HepG2 (cell line): Measurements from ENCODE around the gene KCNG4. TPM values are rescaled to one million over a fixed set of nuclear protein-coding genes. Genes with fewer than 3 reads are reported as not detected.

Source experiments
- ATAC-seq: fragments of 200-7000 bp; cut with Tn5 transposase; 3 replicates; pipeline ENCODE4 v1.9.1; 2020; ENCODE audit warnings: mild to moderate bottlenecking, moderate library complexity
- BruUV-seq: library from RNA; stranded (reverse); fragments of 400-500 nt; replicated peaks from 2 replicates; lab custom pipeline; 2021; lab: Mats Ljungman, UMichigan
- CTCF ChIA-PET: fragments of 300-600 bp; formaldehyde crosslinking; extraction: SDS; loops from one replicate; lab custom pipeline; 2021; ENCODE audit warnings: low total read pairs, inconsistent platforms, low intra/inter-chr PET ratio; lab: Yijun Ruan, JAX
- POLR2A ChIA-PET: fragments of 350-600 bp; sonication (Branson Sonifier 250); formaldehyde crosslinking; loops from one replicate; lab custom pipeline; 2020; ENCODE audit warnings: antibody characterized with exemption, inconsistent platforms; lab: Yijun Ruan, JAX
- DNase-seq: peaks from one replicate; pipeline ENCODE4 v3.0.0-alpha.2; 2015; ENCODE audit warnings: low spot score
- FAIRE-seq: peaks from 3 replicates; lab custom pipeline; 2011; peaks lifted over from hg19 to GRCh38; lab: Jason Lieb, UNC
- H2AFZ ChIP-seq: one replicate; pipeline ENCODE4 v1.6.1; 2011; ENCODE audit warnings: low read length, inconsistent platforms
- H3K27ac ChIP-seq: fragments of 300-600 bp; 3 replicates; pipeline ENCODE4 v1.8.0; 2011; ENCODE audit warnings: mixed run types, mild to moderate bottlenecking, mixed read lengths, low read length, inconsistent platforms; ENCODE audit not compliant: insufficient read depth; ENCODE audit errors: extremely low read length
- H3K27me3 ChIP-seq, 2 experiments: fragments of 200-600 bp in 1 of 2; 2 replicates in 1 of 2; 3 replicates in 1 of 2; pipeline versions ENCODE4 v1.6.0 to v1.8.0; 2011; ENCODE audit warnings: low read length in 2 of 2, mild to moderate bottlenecking in 2 of 2, moderate library complexity in 2 of 2, inconsistent platforms in 1 of 2; ENCODE audit not compliant: insufficient read depth in 2 of 2, control insufficient read depth in 1 of 2
- H3K36me3 ChIP-seq, 2 experiments: fragments of 200-600 bp in 1 of 2; replicated peaks in 1 of 2; 2 replicates in 1 of 2; 3 replicates in 1 of 2; pipeline versions ENCODE4 v1.5.1 to v1.8.0; 2011; ENCODE audit warnings: low read length in 2 of 2, inconsistent platforms in 1 of 2; ENCODE audit not compliant: insufficient read depth in 2 of 2, control insufficient read depth in 1 of 2
- H3K4me1 ChIP-seq: 2 replicates; pipeline ENCODE4 v1.5.1; 2012; ENCODE audit warnings: low read length, inconsistent platforms; ENCODE audit not compliant: insufficient read depth
- H3K4me2 ChIP-seq: 2 replicates; pipeline ENCODE4 v1.6.0; 2011; ENCODE audit warnings: low read depth, low read length, inconsistent platforms
- H3K4me3 ChIP-seq, 3 experiments: fragments of 200-600 bp in 1 of 3; sonication (generic), shearing (Covaris generic) in 1 of 3; replicated peaks in 1 of 3; 2 replicates each; pipeline ENCODE4 v1.5.1; 2011 to 2016; ENCODE audit warnings: low read length in 3 of 3, inconsistent platforms in 2 of 3, low read depth in 2 of 3, mild to moderate bottlenecking in 2 of 3, control low read depth in 1 of 3, mixed read lengths in 1 of 3; ENCODE audit not compliant: insufficient read depth in 1 of 3
- H3K79me2 ChIP-seq: one replicate; pipeline ENCODE4 v1.6.1; 2011; ENCODE audit warnings: low read length, inconsistent platforms; ENCODE audit not compliant: insufficient read depth
- H3K9ac ChIP-seq: 2 replicates; pipeline ENCODE4 v1.6.0; 2011; ENCODE audit warnings: mild to moderate bottlenecking, low read depth, low read length, inconsistent platforms; ENCODE audit not compliant: insufficient read depth
- H3K9me3 ChIP-seq: 2 replicates; pipeline ENCODE4 v1.5.1; 2012; ENCODE audit warnings: mild to moderate bottlenecking, low read length
- H4K20me1 ChIP-seq: 2 replicates; pipeline ENCODE4 v1.6.0; 2011; ENCODE audit warnings: inconsistent platforms, mild to moderate bottlenecking, low read length, moderate library complexity; ENCODE audit not compliant: insufficient read depth
- CEBPB ChIP-seq: IDR thresholded peaks from 2 replicates; pipeline ENCODE4 v1.6.1; 2011; ENCODE audit warnings: low read depth, low read length, improper control_type of control experiment, borderline replicate concordance
- FOSL1 ChIP-seq: sonication (generic); formaldehyde crosslinking; IDR thresholded peaks from 2 replicates; pipeline ENCODE4 v1.9.0; 2021; ENCODE audit warnings: missing genetic modification reagents, borderline replicate concordance
- KLF12 ChIP-seq: sonication (generic); formaldehyde crosslinking; IDR thresholded peaks from 2 replicates; pipeline ENCODE4 v1.4.0; 2020; ENCODE audit warnings: missing genetic modification reagents, borderline replicate concordance
- MYC ChIP-seq: sonication (generic); formaldehyde crosslinking; IDR thresholded peaks from 2 replicates; pipeline ENCODE4 v1.9.0; 2021; ENCODE audit warnings: missing genetic modification reagents, borderline replicate concordance
- NFIC ChIP-seq: IDR thresholded peaks from 2 replicates; pipeline ENCODE4 v1.6.1; 2012; ENCODE audit warnings: mild to moderate bottlenecking, low read length, inconsistent platforms
- PHF5A ChIP-seq: IDR thresholded peaks from one replicate; pipeline ENCODE4 v1.6.1; 2018; ENCODE audit warnings: low read depth, missing genetic modification reagents; ENCODE audit not compliant: unreplicated experiment
- RCOR2 ChIP-seq: IDR thresholded peaks from 2 replicates; pipeline ENCODE4 v1.6.1; 2016; ENCODE audit warnings: missing biosample characterization, missing genetic modification reagents
- SP1 ChIP-seq, 2 experiments: fragments of 450-650 bp in 1 of 2; sonication (generic) in 1 of 2; formaldehyde crosslinking in 1 of 2; IDR thresholded peaks; 2 replicates each; pipeline versions ENCODE4 v1.4.0 to v1.6.1; 2016 to 2020; ENCODE audit warnings: missing genetic modification reagents in 1 of 2
- SRSF9 ChIP-seq: fragments of 200-400 bp; formaldehyde crosslinking; IDR thresholded peaks from 2 replicates; pipeline ENCODE4 v1.6.1; 2018; ENCODE audit warnings: borderline replicate concordance, mild to moderate bottlenecking, low read depth, low read length; ENCODE audit not compliant: insufficient read depth, poor library complexity, severe bottlenecking
- THYN1 ChIP-seq: sonication (generic); formaldehyde crosslinking; IDR thresholded peaks from 2 replicates; pipeline ENCODE4 v1.8.1; 2023; ENCODE audit warnings: low read depth, mild to moderate bottlenecking, moderate library complexity, missing genetic modification reagents, borderline replicate concordance
- ZNF260 ChIP-seq: sonication (generic); formaldehyde crosslinking; IDR thresholded peaks from 2 replicates; pipeline ENCODE4 v1.4.0; 2020; ENCODE audit warnings: missing genetic modification reagents, low read depth, mild to moderate bottlenecking, borderline replicate concordance
- ZNF263 ChIP-seq: sonication (generic); formaldehyde crosslinking; IDR thresholded peaks from 2 replicates; pipeline ENCODE4 v1.4.0; 2020; ENCODE audit warnings: missing genetic modification reagents
- ZNF670 ChIP-seq: sonication (generic); formaldehyde crosslinking; IDR thresholded peaks from 2 replicates; pipeline ENCODE4 v1.8.0; 2022; ENCODE audit warnings: mild to moderate bottlenecking, missing genetic modification reagents, borderline replicate concordance
- ZNF780A ChIP-seq: sonication (generic); formaldehyde crosslinking; IDR thresholded peaks from 2 replicates; pipeline ENCODE4 v1.8.0; 2022; ENCODE audit warnings: mild to moderate bottlenecking, missing genetic modification reagents, moderate library complexity
- WGBS: methylation state at CpG from one replicate; pipeline ENCODE4 v1.1.6; 2017; ENCODE audit warnings: low lambda C conversion rate; 5-methylcytosine and 5-hydroxymethylcytosine counted together
- in situ Hi-C: cut with HindIII; loops from 2 replicates; pipeline ENCODE4 v1.10.0; 2017; ENCODE audit warnings: low pct_unique_long_range_greater_than_20kb; ENCODE audit not compliant: extremely low pct_ligation_motif_present
- intact Hi-C: fragments of 100-400 bp; cut with micrococcal nuclease; formaldehyde crosslinking; loops from one replicate; pipeline ENCODE4 v1.10.0; 2022; ENCODE audit not compliant: unreplicated experiment
- polyA plus RNA-seq, 8 experiments: library from polyadenylated mRNA; depleted of rRNA in 3 of 8; stranded (reverse) in 7 of 8; unstranded in 1 of 8; fragments of >200 nt; fragmentation: Illumina TruSeq in 4 of 8; extraction: Trizol in 4 of 8; gene quantifications; 2 replicates each; pipeline versions ENCODE4 v1.2.1 to v1.2.3, GENCODE V29; 2011 to 2016; ENCODE audit warnings: low read depth in 4 of 8, missing spikeins in 1 of 8, mixed read lengths in 1 of 8; ENCODE audit not compliant: insufficient read depth in 1 of 8
- total RNA-seq, 5 experiments: library from RNA; depleted of rRNA; stranded (reverse); fragments of >200 nt; fragmentation: Illumina TruSeq; extraction: Trizol; gene quantifications; 2 replicates each; pipeline ENCODE4 v1.2.3, GENCODE V29; 2016; ENCODE audit warnings: low read depth in 1 of 5
- TF ChIP-seq, protein P1 (sequence below): fragments of 450-650 bp; IDR thresholded peaks from 2 replicates; pipeline ENCODE4 v1.6.1; 2017; ENCODE audit warnings: mild to moderate bottlenecking
- TF ChIP-seq, protein P2 (sequence below): sonication (generic); formaldehyde crosslinking; IDR thresholded peaks from 2 replicates; pipeline ENCODE4 v1.5.0; 2020; ENCODE audit warnings: mild to moderate bottlenecking, missing genetic modification reagents, moderate library complexity
- TF ChIP-seq, protein P3 (sequence below): IDR thresholded peaks from 2 replicates; pipeline ENCODE4 v1.6.1; 2012; ENCODE audit warnings: low read depth, low read length, improper control_type of control experiment

The KCNG4 gene
- total and polyA plus RNA-seq, 2 of the 13 experiments (the other 11 are each of a cell fraction or from before 2014, with no cell fraction given) = not detected

DNA sequence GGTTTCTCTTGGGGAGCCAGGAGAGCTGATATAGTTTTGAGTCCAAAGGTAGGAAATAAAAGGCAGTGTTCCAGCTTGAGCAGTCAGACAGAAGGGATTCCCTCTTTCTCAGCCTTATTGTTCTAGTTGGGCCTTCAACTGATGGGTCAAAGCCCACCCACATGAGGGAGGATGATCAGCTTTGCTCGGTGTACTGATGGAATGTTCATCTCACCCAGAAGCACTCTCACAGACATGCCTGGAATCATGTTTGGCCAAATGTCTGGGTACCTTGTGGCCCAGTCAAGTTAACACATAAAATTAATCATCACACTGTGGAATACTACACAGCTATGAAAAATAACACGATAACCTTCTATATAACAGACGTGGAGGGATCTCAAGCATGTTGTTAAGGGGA is 23.1 kb upstream of the KCNG4 start (continued):
- TF ChIP-seq, protein P1, sequence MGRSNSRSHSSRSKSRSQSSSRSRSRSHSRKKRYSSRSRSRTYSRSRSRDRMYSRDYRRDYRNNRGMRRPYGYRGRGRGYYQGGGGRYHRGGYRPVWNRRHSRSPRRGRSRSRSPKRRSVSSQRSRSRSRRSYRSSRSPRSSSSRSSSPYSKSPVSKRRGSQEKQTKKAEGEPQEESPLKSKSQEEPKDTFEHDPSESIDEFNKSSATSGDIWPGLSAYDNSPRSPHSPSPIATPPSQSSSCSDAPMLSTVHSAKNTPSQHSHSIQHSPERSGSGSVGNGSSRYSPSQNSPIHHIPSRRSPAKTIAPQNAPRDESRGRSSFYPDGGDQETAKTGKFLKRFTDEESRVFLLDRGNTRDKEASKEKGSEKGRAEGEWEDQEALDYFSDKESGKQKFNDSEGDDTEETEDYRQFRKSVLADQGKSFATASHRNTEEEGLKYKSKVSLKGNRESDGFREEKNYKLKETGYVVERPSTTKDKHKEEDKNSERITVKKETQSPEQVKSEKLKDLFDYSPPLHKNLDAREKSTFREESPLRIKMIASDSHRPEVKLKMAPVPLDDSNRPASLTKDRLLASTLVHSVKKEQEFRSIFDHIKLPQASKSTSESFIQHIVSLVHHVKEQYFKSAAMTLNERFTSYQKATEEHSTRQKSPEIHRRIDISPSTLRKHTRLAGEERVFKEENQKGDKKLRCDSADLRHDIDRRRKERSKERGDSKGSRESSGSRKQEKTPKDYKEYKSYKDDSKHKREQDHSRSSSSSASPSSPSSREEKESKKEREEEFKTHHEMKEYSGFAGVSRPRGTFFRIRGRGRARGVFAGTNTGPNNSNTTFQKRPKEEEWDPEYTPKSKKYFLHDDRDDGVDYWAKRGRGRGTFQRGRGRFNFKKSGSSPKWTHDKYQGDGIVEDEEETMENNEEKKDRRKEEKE = no peak
- TF ChIP-seq KLF12 (CRISPR knock-in tag) = no peak
- no peak for TF ChIP-seq ZNF780A
- TF ChIP-seq ZNF260 (CRISPR knock-in tag) = no peak
- TF ChIP-seq ZNF263 (CRISPR knock-in tag) = no peak
- no peak for TF ChIP-seq FOSL1

DNA sequence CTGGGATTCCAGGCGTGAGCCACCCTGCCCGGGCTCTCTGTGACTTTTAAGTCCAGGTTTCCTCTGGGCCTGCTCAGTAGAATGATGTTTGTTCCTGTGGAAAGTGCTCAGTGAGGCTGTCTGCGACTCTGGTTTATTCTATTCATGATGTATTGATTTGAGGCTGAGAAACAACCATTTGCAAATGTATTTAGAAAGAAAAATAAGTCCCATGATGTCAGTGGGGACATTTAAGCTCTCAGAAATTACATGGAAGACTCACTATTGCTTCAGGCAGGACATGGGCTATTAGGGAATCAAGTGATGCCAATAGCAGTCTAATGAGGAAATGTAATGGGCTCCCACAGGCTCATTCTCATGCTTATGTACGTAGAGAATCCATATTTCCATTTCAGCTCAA is 22.2 kb upstream of the KCNG4 start:
- ChIA-PET CTCF (no interaction called here), POLR2A (no interaction called here)
- H3K9ac ChIP-seq = no peak overlapping the region
- H3K27me3 ChIP-seq = peaks cover 0 to 12% of the 10 kb centered on the region in 2 experiments; a peak in 3 of 5 replicates
- H3K4me2 ChIP-seq = no peak overlapping the region
- FAIRE-seq (no peak), ATAC-seq (no peak), DNase-seq (no peak)
- H3K79me2 ChIP-seq = no peaks in the 10 kb centered on the region
- H3K36me3 ChIP-seq = no peaks in the 10 kb centered on the region
- in situ Hi-C loops (no loop called here), intact Hi-C loops (no loop called here)
- no peaks in the 10 kb centered on the region for H3K9me3 ChIP-seq
- no peak overlapping the region for H3K4me3 ChIP-seq
- H3K27ac ChIP-seq = no peak overlapping the region
- no TSS peak for BruUV-seq
- H4K20me1 ChIP-seq = no peaks in the 10 kb centered on the region
- peaks cover 6% of the 10 kb centered on the region for H3K4me1 ChIP-seq
- WGBS = 39% methylated on average over 4 of the region's 4 CpGs
- no peak overlapping the region for H2AFZ ChIP-seq
- TF ChIP-seq SP1 (IDR thresholded peaks at IDR 0.05) = no peak
- TF ChIP-seq SP1 (CRISPR knock-in tag; IDR thresholded peaks at IDR 0.05) = no peak
- TF ChIP-seq NFIC = no peak
- no peak for TF ChIP-seq CEBPB
- TF ChIP-seq SRSF9 = no peak
- no peak for TF ChIP-seq ZNF670 (CRISPR knock-in tag)
- TF ChIP-seq PHF5A = no peak
- TF ChIP-seq, protein P2, sequence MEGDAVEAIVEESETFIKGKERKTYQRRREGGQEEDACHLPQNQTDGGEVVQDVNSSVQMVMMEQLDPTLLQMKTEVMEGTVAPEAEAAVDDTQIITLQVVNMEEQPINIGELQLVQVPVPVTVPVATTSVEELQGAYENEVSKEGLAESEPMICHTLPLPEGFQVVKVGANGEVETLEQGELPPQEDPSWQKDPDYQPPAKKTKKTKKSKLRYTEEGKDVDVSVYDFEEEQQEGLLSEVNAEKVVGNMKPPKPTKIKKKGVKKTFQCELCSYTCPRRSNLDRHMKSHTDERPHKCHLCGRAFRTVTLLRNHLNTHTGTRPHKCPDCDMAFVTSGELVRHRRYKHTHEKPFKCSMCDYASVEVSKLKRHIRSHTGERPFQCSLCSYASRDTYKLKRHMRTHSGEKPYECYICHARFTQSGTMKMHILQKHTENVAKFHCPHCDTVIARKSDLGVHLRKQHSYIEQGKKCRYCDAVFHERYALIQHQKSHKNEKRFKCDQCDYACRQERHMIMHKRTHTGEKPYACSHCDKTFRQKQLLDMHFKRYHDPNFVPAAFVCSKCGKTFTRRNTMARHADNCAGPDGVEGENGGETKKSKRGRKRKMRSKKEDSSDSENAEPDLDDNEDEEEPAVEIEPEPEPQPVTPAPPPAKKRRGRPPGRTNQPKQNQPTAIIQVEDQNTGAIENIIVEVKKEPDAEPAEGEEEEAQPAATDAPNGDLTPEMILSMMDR (CRISPR knock-in tag) = no peak
- TF ChIP-seq, protein P3, sequence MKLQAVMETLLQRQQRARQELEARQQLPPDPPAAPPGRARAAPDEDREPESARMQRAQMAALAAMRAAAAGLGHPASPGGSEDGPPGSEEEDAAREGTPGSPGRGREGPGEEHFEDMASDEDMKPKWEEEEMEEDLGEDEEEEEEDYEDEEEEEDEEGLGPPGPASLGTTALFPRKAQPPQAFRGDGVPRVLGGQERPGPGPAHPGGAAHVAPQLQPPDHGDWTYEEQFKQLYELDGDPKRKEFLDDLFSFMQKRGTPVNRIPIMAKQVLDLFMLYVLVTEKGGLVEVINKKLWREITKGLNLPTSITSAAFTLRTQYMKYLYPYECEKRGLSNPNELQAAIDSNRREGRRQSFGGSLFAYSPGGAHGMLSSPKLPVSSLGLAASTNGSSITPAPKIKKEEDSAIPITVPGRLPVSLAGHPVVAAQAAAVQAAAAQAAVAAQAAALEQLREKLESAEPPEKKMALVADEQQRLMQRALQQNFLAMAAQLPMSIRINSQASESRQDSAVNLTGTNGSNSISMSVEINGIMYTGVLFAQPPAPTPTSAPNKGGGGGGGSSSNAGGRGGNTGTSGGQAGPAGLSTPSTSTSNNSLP = no peak
- no peak for TF ChIP-seq RCOR2 (CRISPR knock-in tag)
- no peak for TF ChIP-seq MYC (CRISPR knock-in tag)
- TF ChIP-seq THYN1 (CRISPR knock-in tag) = no peak
